GM12865 (cell line): ENCODE results near the gene CRYGA.
"Not testable (repeated sequence)": the region's sequence is repeated elsewhere in the genome, so short reads cannot be mapped to it uniquely, and the experiment has no call there.

Experiments used
- DNase-seq: peaks from one replicate; pipeline ENCODE4 v3.0.0; 2010; ENCODE audit warnings: low read depth
- H3K4me3 ChIP-seq: 2 replicates; pipeline ENCODE4 v1.5.1; 2011; ENCODE audit warnings: mild to moderate bottlenecking, low read depth, low read length, control low read depth
- CTCF ChIP-seq: IDR thresholded peaks from 2 replicates; pipeline ENCODE4 v1.5.1; 2011; ENCODE audit warnings: low read length, control low read depth, low read depth, inconsistent platforms; ENCODE audit not compliant: insufficient read depth; ENCODE audit errors: missing control alignments

CRYGA gene

GRCh38 chr2:208147008-208147407, 16.4 kb downstream of the CRYGA start:
- no peak for TF ChIP-seq CTCF
- no peak for DNase-seq
- H3K4me3 ChIP-seq, result no peak overlapping the region

GRCh38 chr2:208146006-208146405, 17.4 kb downstream of the CRYGA start, which contains the start of gene CRYGB:
Gene CRYGB, minus strand, starts transcription at chr2:208146158. Its CDS starts 38 bp downstream, at chr2:208146120.
- no peak for DNase-seq
- no peak within 1 kb of the TSS for H3K4me3 ChIP-seq
- no peak for TF ChIP-seq CTCF

GRCh38 chr2:208142925-208143799, 20.2 kb downstream of the CRYGA start:
- no peak for TF ChIP-seq CTCF
- H3K4me3 ChIP-seq, result no peak overlapping the region
- no peak for DNase-seq

- DNase-seq, result no peak
- no peak for TF ChIP-seq CTCF
- H3K4me3 ChIP-seq, result no peak overlapping the region
These were observed 21.0 kb downstream of the CRYGA start for GRCh38 chr2:208142240-208142924.

GRCh38 chr2:208139447-208139846, 23.9 kb downstream of the CRYGA start:
- DNase-seq, result no peak
- no peak for TF ChIP-seq CTCF
- no peak overlapping the region for H3K4me3 ChIP-seq

GRCh38 chr2:208138334-208138733, 25.1 kb downstream of the CRYGA start:
- not testable (repeated sequence) for H3K4me3 ChIP-seq, DNase-seq

GRCh38 chr2:208136716-208137094, 26.7 kb downstream of the CRYGA start:
- H3K4me3 ChIP-seq, result no peak overlapping the region
- no peak for DNase-seq
- TF ChIP-seq CTCF, result no peak
